Panc1 (cell line): ENCODE results near the gene TSPAN15. TPM values are rescaled to one million over a fixed set of nuclear protein-coding genes. Genes with fewer than 3 reads are reported as not detected.

Experiments
- ATAC-seq: fragments of 200-7000 bp; cut with Tn5 transposase; 2 replicates; pipeline ENCODE4 v1.9.1; 2020; ENCODE audit warnings: mild to moderate bottlenecking, moderate library complexity
- BruUV-seq: library from RNA; stranded (reverse); fragments of 400-500 nt; replicated peaks from 2 replicates; lab custom pipeline; 2021; lab: Mats Ljungman, UMichigan
- CTCF ChIA-PET: fragments of 300-600 bp; sonication (Branson Sonifier 250); formaldehyde crosslinking; loops from one replicate; lab custom pipeline; 2022; ENCODE audit warnings: antibody characterized with exemption; lab: Charles Lee
- POLR2A ChIA-PET: fragments of 300-600 bp; sonication (Branson Sonifier 250); formaldehyde crosslinking; loops from one replicate; lab custom pipeline; 2022; ENCODE audit warnings: antibody characterized with exemption; lab: Charles Lee
- DNase-seq: peaks from one replicate; pipeline ENCODE4 v3.0.0-alpha.2; 2010; ENCODE audit warnings: low read depth, low spot score
- H3K27ac ChIP-seq: 2 replicates; pipeline ENCODE4 v1.5.1; 2011; ENCODE audit warnings: mild to moderate bottlenecking, low read length, inconsistent platforms
- H3K27me3 ChIP-seq: fragments of 200-500 bp; sonication (Bioruptor generic); 2 replicates; pipeline ENCODE4 v1.6.0; 2014; ENCODE audit warnings: low read length, inconsistent platforms; ENCODE audit not compliant: control insufficient read depth, insufficient read depth
- H3K36me3 ChIP-seq: fragments of 200-500 bp; sonication (Bioruptor generic); 2 replicates; pipeline ENCODE4 v1.5.1; 2014; ENCODE audit warnings: inconsistent platforms, mild to moderate bottlenecking, low read length, moderate library complexity; ENCODE audit not compliant: control insufficient read depth, insufficient read depth
- H3K4me1 ChIP-seq: 2 replicates; pipeline ENCODE4 v1.5.1; 2011; ENCODE audit warnings: inconsistent platforms, mild to moderate bottlenecking, low read length, moderate library complexity; ENCODE audit not compliant: control insufficient read depth, insufficient read depth
- H3K4me3 ChIP-seq, 2 experiments: 2 replicates each; pipeline ENCODE4 v1.5.1; 2011 to 2012; ENCODE audit warnings: low read depth in 2 of 2, low read length in 2 of 2, mild to moderate bottlenecking in 2 of 2, inconsistent platforms in 1 of 2, moderate library complexity in 1 of 2
- H3K9me3 ChIP-seq: fragments of 200-500 bp; sonication (Bioruptor generic); 2 replicates; pipeline ENCODE4 v1.5.1; 2014; ENCODE audit warnings: low read depth, mild to moderate bottlenecking, inconsistent platforms, low read length, moderate library complexity; ENCODE audit not compliant: control insufficient read depth, insufficient read depth
- CTCF ChIP-seq: fragments of 450-650 bp; IDR thresholded peaks from 2 replicates; pipeline ENCODE4 v1.5.1; 2017; ENCODE audit warnings: mild to moderate bottlenecking
- POLR2AphosphoS5 ChIP-seq: IDR thresholded peaks from 2 replicates; pipeline ENCODE4 v1.6.1; 2012; ENCODE audit warnings: mild to moderate bottlenecking, low read depth, low read length, moderate library complexity
- SIN3A ChIP-seq: IDR thresholded peaks from 2 replicates; pipeline ENCODE4 v1.6.1; 2012; ENCODE audit warnings: low read depth, mild to moderate bottlenecking, low read length, moderate library complexity, borderline replicate concordance; ENCODE audit not compliant: insufficient read depth
- TCF7L2 ChIP-seq: IDR thresholded peaks from 2 replicates; pipeline ENCODE4 v1.6.1; 2011; ENCODE audit warnings: mild to moderate bottlenecking, low read depth, low read length, inconsistent platforms
- in situ Hi-C: cut with HindIII; loops from 2 replicates; pipeline ENCODE4 v1.10.0; 2016; ENCODE audit warnings: low sequenced_read_pairs, low pct_unique_long_range_greater_than_20kb
- intact Hi-C: fragments of 100-400 bp; cut with micrococcal nuclease; formaldehyde crosslinking; loops from one replicate; pipeline ENCODE4 v1.10.0; 2022; ENCODE audit not compliant: unreplicated experiment
- total RNA-seq: library from RNA; stranded (reverse); gene quantifications from one replicate; pipeline ENCODE4 v1.2.1, GENCODE V29; 2021; ENCODE audit not compliant: unreplicated experiment
- TF ChIP-seq, protein P1 (sequence below), 2 experiments: IDR thresholded peaks; 2 replicates each; pipeline ENCODE4 v1.6.1; 2011 to 2012; ENCODE audit warnings: low read depth in 2 of 2, control low read depth in 1 of 2, low read length in 1 of 2, mild to moderate bottlenecking in 1 of 2, moderate library complexity in 1 of 2; ENCODE audit not compliant: insufficient read depth in 1 of 2

Gene TSPAN15
- total RNA-seq, 1 experiment from 2014 or later, result 199 TPM

GRCh38 chr10:69439350-69439739, 11.9 kb upstream of the TSPAN15 start:
- Histone ChIP-seq H3K9me3 (peaks cover 7% of the 10 kb centered on the region; the same call in 1 of the 2 replicates), H3K36me3 (no peaks in the 10 kb centered on the region), H3K4me1 (peaks cover 34% of the 10 kb centered on the region), H3K4me3 (peak overlapping the region in 1 of 2 experiments; percentile 13; a peak in 1 of 4 replicates), H3K27ac (peak overlapping the region; percentile 94), H3K27me3 (no peaks in the 10 kb centered on the region)
- POLR2A ChIA-PET, result no interaction called here
- CTCF ChIA-PET, result interaction anchor here (0.5 to 0.7 kb wide), 2 partner anchors 10 to 48 kb away, joined by 3 to 15 read pairs; no protein-coding TSS in a partner anchor
- DNase-seq (no peak), ATAC-seq (peak; percentile 59)
- in situ Hi-C loops (no loop called here), intact Hi-C loops (no loop called here)
- TF ChIP-seq, protein P1, sequence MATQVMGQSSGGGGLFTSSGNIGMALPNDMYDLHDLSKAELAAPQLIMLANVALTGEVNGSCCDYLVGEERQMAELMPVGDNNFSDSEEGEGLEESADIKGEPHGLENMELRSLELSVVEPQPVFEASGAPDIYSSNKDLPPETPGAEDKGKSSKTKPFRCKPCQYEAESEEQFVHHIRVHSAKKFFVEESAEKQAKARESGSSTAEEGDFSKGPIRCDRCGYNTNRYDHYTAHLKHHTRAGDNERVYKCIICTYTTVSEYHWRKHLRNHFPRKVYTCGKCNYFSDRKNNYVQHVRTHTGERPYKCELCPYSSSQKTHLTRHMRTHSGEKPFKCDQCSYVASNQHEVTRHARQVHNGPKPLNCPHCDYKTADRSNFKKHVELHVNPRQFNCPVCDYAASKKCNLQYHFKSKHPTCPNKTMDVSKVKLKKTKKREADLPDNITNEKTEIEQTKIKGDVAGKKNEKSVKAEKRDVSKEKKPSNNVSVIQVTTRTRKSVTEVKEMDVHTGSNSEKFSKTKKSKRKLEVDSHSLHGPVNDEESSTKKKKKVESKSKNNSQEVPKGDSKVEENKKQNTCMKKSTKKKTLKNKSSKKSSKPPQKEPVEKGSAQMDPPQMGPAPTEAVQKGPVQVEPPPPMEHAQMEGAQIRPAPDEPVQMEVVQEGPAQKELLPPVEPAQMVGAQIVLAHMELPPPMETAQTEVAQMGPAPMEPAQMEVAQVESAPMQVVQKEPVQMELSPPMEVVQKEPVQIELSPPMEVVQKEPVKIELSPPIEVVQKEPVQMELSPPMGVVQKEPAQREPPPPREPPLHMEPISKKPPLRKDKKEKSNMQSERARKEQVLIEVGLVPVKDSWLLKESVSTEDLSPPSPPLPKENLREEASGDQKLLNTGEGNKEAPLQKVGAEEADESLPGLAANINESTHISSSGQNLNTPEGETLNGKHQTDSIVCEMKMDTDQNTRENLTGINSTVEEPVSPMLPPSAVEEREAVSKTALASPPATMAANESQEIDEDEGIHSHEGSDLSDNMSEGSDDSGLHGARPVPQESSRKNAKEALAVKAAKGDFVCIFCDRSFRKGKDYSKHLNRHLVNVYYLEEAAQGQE (IDR thresholded peaks at IDR 0.05; ENCODE audit: insufficient read depth in 1 of 2, low read depth in 2 of 2, low read length in 1 of 2), result no peak
- TF ChIP-seq POLR2AphosphoS5 (no peak), TCF7L2 (no peak), SIN3A (no peak), CTCF (no peak)
- no TSS peak for BruUV-seq

- Histone ChIP-seq H3K9me3 (peaks cover 7% of the 10 kb centered on the region; the same call in 1 of the 2 replicates), H3K4me3 (no peak overlapping the region), H3K27ac (peak overlapping the region; percentile 94), H3K36me3 (no peaks in the 10 kb centered on the region), H3K27me3 (no peaks in the 10 kb centered on the region), H3K4me1 (peaks cover 35% of the 10 kb centered on the region)
- CTCF ChIA-PET, result interaction anchor here (0.7 to 0.9 kb wide), 2 partner anchors 11 to 48 kb away, joined by 3 to 15 read pairs; partner anchors contain the start of gene TSPAN15
- POLR2A ChIA-PET, result no interaction called here
- intact Hi-C loops, result no loop called here
- no peak for TF ChIP-seq CTCF
- TF ChIP-seq POLR2AphosphoS5, result no peak
- TF ChIP-seq SIN3A, result no peak
- TF ChIP-seq TCF7L2, result no peak
- TF ChIP-seq, protein P1 (IDR thresholded peaks at IDR 0.05; ENCODE audit: insufficient read depth in 1 of 2, low read depth in 2 of 2, low read length in 1 of 2), result no peak
- DNase-seq, result no peak
- in situ Hi-C loops, result loop anchor here (10.0 kb wide), 1 partner anchor 55 kb away; no protein-coding TSS in a partner anchor
- BruUV-seq, result no TSS peak
- ATAC-seq, result no peak
Measured at GRCh38 chr10:69439813-69440506, 11.3 kb upstream of the TSPAN15 start.
